Measurements from ENCODE around the gene SLC2A11. TPM values are rescaled to one million over a fixed set of nuclear protein-coding genes. Genes with fewer than 3 reads are reported as not detected.
"Not testable (repeated sequence)": the region's sequence is repeated elsewhere in the genome, so short reads cannot be mapped to it uniquely, and the experiment has no call there.

SLC2A11 gene
- total RNA-seq, 1 donor from 2014 or later = 18.2 TPM

DNA sequence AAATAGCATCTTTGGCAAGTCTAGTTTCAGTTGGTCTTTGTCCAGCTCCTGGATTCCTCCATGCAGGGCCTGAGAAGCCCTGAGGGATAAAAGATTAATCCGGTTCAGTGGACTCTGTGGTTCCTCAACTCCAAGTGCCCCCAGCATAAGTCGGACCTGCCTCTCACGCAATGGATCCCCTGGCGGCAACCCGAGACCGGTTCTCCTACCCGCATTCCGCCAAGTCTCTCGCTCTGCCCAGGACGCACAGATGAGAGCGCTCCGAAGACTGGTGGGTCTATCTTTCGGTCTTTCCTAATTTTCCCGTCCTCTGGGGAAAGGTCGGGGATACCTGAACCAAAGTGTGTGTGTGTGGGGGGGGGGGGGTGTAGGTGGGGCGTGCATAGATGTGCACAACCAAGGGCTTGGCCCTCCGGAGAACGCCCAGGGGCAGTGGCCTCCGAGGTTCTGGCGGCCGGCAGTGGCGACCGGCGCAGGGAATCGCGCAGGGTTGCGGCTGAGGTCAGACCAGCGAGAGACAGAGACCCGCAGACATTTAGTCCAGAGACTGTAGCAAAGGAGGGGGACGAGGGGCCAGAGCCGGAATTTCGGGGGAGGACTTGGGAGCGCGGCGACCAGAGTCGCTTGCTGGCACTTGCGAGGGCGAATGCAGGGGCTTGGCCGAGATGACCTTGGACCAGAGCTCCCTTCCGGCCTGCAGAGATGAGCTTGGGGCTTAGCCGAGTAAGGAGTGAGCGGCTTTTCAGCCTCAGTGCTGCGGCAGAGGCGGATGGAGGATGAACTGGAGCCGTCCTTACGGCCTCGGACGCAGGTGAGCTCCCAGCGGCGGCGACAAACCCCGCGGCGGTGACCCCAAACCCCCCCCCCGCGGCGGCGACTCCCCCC is 712 bp upstream of the SLC2A11 start:
- H3K27ac Mint-ChIP-seq (ENCODE audit: unreplicated experiment) = peak overlapping the region; percentile 68
- TF ChIP-seq, protein P1, sequence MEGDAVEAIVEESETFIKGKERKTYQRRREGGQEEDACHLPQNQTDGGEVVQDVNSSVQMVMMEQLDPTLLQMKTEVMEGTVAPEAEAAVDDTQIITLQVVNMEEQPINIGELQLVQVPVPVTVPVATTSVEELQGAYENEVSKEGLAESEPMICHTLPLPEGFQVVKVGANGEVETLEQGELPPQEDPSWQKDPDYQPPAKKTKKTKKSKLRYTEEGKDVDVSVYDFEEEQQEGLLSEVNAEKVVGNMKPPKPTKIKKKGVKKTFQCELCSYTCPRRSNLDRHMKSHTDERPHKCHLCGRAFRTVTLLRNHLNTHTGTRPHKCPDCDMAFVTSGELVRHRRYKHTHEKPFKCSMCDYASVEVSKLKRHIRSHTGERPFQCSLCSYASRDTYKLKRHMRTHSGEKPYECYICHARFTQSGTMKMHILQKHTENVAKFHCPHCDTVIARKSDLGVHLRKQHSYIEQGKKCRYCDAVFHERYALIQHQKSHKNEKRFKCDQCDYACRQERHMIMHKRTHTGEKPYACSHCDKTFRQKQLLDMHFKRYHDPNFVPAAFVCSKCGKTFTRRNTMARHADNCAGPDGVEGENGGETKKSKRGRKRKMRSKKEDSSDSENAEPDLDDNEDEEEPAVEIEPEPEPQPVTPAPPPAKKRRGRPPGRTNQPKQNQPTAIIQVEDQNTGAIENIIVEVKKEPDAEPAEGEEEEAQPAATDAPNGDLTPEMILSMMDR (conservative IDR thresholded peaks at IDR 0.05) = peak; percentile 31
- H3K36me3 Mint-ChIP-seq (ENCODE audit: low read depth) = no peaks in the 10 kb centered on the region
- peaks cover 29% of the 10 kb centered on the region for H3K4me1 Mint-ChIP-seq
- H3K4me3 Mint-ChIP-seq = peak overlapping the region; percentile 87
- H3K27me3 Mint-ChIP-seq (ENCODE audit: low read depth) = no peaks in the 10 kb centered on the region
- DNase-seq (ENCODE audit: low read depth, low spot score) = peak; percentile 53
- H3K9me3 Mint-ChIP-seq = no peaks in the 10 kb centered on the region

DNA sequence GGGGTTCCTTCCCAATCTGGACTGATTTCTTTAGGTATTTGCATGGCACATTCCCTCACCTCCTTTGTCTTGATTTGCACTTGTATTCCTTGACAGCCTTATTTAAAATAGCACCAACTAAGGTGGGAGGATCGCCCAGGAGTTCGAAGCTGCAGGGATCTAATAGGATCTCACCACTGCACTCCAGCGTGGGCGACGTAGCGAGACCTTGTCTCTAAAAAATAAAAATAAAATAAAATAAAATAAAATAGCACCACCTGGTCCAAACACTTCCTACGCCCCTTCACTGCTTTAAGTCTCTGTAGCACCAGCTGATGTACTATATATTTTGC is 775 bp downstream of the SLC2A11 start:
- Mint-ChIP-seq H3K27me3 (ENCODE audit: low read depth) (no peaks in the 10 kb centered on the region), H3K27ac (ENCODE audit: unreplicated experiment) (peak overlapping the region; percentile 85), H3K4me3 (peak overlapping the region; percentile 87), H3K9me3 (no peaks in the 10 kb centered on the region), H3K4me1 (peaks cover 33% of the 10 kb centered on the region), H3K36me3 (ENCODE audit: low read depth) (no peaks in the 10 kb centered on the region)
- TF ChIP-seq, protein P1 (conservative IDR thresholded peaks at IDR 0.05) = no peak
- no peak for DNase-seq (ENCODE audit: low read depth, low spot score)

DNA sequence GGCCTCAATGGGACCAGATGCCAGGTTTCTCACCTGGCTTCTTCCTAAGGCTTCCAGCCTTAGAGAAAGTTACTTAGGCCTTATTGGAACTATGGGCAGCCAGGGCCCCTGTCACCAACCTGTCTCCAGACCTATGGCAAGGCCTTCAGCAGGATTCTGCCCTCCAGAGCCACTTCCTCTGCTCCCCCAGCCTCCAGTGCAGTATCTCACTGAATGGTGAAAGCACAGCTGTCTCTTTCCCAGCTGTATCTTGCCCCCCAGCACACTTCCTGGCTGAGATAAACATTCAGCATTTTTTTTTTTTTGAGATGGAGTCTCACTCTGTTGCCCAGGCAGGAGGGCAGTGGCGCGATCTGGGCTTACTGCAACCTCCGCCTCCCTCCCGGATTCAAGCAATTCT is 1.5 kb downstream of the SLC2A11 start:
- Mint-ChIP-seq H3K4me3 (peak overlapping the region; percentile 87), H3K9me3 (no peaks in the 10 kb centered on the region), H3K27ac (ENCODE audit: unreplicated experiment) (no peak overlapping the region), H3K36me3 (ENCODE audit: low read depth) (no peaks in the 10 kb centered on the region), H3K27me3 (ENCODE audit: low read depth) (no peaks in the 10 kb centered on the region), H3K4me1 (peaks cover 33% of the 10 kb centered on the region)
- TF ChIP-seq, protein P1 (conservative IDR thresholded peaks at IDR 0.05) = no peak
- DNase-seq (ENCODE audit: low read depth, low spot score) = no peak

DNA sequence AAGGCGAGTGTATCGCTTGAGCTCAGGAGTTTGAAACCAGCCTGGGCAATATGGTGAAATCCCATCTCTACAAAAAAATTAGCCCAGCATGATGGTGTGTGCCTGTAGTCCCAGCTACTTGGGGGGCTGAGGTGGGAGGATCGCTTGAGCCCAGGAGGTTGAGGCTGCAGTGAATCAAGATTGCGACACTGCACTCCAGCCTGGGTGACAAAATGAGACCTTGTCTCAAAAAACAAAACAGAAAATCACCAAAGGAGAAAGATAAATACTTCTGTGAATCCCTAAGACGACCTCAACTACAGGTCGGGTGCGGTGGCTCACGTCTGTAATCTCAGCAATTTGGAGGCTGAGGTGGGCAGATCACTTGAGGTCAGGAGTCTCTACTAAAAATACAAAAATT is 2.5 kb downstream of the SLC2A11 start:
- Mint-ChIP-seq H3K4me3 (peak overlapping the region; percentile 38), H3K4me1 (peaks cover 33% of the 10 kb centered on the region), H3K27ac (ENCODE audit: unreplicated experiment) (peak overlapping the region; percentile 75)
- not testable (repeated sequence) for H3K27me3 Mint-ChIP-seq (ENCODE audit: low read depth); H3K36me3 Mint-ChIP-seq (ENCODE audit: low read depth); H3K9me3 Mint-ChIP-seq; DNase-seq (ENCODE audit: low read depth, low spot score)

DNA sequence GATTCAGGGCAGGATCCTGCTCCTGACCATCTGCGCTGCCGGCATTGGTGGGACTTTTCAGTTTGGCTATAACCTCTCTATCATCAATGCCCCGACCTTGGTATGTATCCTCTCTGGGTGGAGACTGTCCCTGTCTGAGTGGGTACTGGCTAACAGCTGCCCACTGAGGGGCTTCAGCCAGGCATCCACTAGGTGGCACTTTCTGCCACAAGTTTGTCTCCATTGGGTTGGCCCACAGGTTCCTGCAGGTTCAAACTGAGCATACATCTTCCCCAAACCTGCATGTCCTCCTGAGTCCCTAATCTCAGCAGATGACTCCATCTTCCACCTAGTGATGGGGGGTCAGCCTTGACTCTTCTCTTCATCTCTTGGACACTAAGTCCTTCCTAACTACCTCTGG is 4.4 kb downstream of the SLC2A11 start:
- H3K36me3 Mint-ChIP-seq (ENCODE audit: low read depth) = no peaks in the 10 kb centered on the region
- DNase-seq (ENCODE audit: low read depth, low spot score) = no peak
- H3K27ac Mint-ChIP-seq (ENCODE audit: unreplicated experiment) = no peak overlapping the region
- TF ChIP-seq, protein P1 (conservative IDR thresholded peaks at IDR 0.05) = peak; percentile 56
- peaks cover 23% of the 10 kb centered on the region for H3K4me1 Mint-ChIP-seq
- H3K9me3 Mint-ChIP-seq = no peaks in the 10 kb centered on the region
- H3K27me3 Mint-ChIP-seq (ENCODE audit: low read depth) = no peaks in the 10 kb centered on the region
- peak overlapping the region; percentile 82 for H3K4me3 Mint-ChIP-seq

DNA sequence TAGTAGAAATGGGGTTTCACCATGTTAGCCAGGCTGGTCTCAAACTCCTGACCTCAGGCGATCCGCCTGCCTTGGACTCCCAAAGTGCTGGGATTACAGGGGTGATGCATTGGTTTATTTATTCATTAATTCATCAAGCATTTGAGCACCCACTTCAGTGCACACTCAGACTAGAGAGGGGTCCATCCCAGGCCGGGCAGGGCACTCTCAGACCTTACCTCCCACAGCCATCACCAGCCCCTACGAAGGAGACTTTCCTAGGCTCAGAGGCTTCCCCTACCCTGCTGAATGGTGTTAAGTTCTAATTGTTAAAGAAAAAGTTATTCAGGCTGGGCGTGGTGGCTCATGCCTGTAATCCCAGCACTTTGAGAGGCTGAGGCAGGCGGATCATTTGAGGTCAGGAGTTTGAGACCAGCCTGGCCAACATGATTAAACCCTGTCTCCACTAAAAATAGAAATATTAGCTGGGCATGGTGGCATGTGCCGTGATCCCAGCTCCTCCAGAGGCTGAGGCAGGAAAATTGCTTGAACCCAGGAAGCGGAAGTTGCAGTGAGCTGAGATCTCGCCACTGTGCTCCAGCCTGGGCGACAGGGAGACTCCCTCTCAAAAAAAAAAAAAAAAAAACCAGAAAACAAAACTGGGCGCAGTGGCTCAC is 7.0 kb downstream of the SLC2A11 start:
- not testable (repeated sequence) for H3K36me3 Mint-ChIP-seq (ENCODE audit: low read depth); DNase-seq (ENCODE audit: low read depth, low spot score); H3K9me3 Mint-ChIP-seq; H3K4me3 Mint-ChIP-seq; H3K4me1 Mint-ChIP-seq; H3K27me3 Mint-ChIP-seq (ENCODE audit: low read depth); H3K27ac Mint-ChIP-seq (ENCODE audit: unreplicated experiment)
